HTERT RPE-1 (cell line): ENCODE results near the gene PIGS.
"Not testable (repeated sequence)": the region's sequence is repeated elsewhere in the genome, so short reads cannot be mapped to it uniquely, and the experiment has no call there.

Experiments used
- in situ Hi-C: fragments of 300-500 bp; cut with MboI; formaldehyde crosslinking; loops from 4 replicates; pipeline ENCODE4 v1.14.3; 2020; ENCODE audit warnings: low sequenced_read_pairs

The PIGS gene

GRCh38 chr17:28532050-28532960 lies 39.0 kb downstream of the PIGS start:
- in situ Hi-C loops = no loop called here

- in situ Hi-C loops = no loop called here
Observed at GRCh38 chr17:28530926-28531325, 40.4 kb downstream of the PIGS start.

GRCh38 chr17:28530250-28530649 lies 41.1 kb downstream of the PIGS start:
- in situ Hi-C loops = no loop called here

GRCh38 chr17:28529013-28529400 lies 42.3 kb downstream of the PIGS start:
- in situ Hi-C loops = no loop called here

- in situ Hi-C loops = no loop called here
Observed at GRCh38 chr17:28528327-28529012, 42.9 kb downstream of the PIGS start.

GRCh38 chr17:28527859-28528258 lies 43.5 kb downstream of the PIGS start:
- in situ Hi-C loops = no loop called here

- in situ Hi-C loops = no loop called here
Observed at GRCh38 chr17:28527181-28527681, 44.1 kb downstream of the PIGS start.

GRCh38 chr17:28526381-28526780 lies 44.9 kb downstream of the PIGS start:
- in situ Hi-C loops = no loop called here

- in situ Hi-C loops = no loop called here
Observed at GRCh38 chr17:28524476-28525424, 46.6 kb downstream of the PIGS start.

GRCh38 chr17:28523876-28524275 lies 47.4 kb downstream of the PIGS start:
- in situ Hi-C loops = no loop called here

- in situ Hi-C loops = no loop called here
Observed at GRCh38 chr17:28523186-28523585, 48.1 kb downstream of the PIGS start.

GRCh38 chr17:28522281-28522680 lies 49.0 kb downstream of the PIGS start:
- in situ Hi-C loops = not testable (repeated sequence)

GRCh38 chr17:28521311-28522085 lies 49.8 kb downstream of the PIGS start:
- in situ Hi-C loops = no loop called here

- in situ Hi-C loops = no loop called here
Observed at GRCh38 chr17:28520687-28521086, 50.6 kb downstream of the PIGS start.

- in situ Hi-C loops = no loop called here
Observed at GRCh38 chr17:28519236-28519635, 52.1 kb downstream of the PIGS start.

GRCh38 chr17:28518578-28518977 lies 52.7 kb downstream of the PIGS start:
- in situ Hi-C loops = no loop called here

GRCh38 chr17:28518132-28518531 lies 53.2 kb downstream of the PIGS start:
- in situ Hi-C loops = no loop called here

- in situ Hi-C loops = no loop called here
Observed at GRCh38 chr17:28515518-28515917, 55.8 kb downstream of the PIGS start.

GRCh38 chr17:28514561-28515002 lies 56.7 kb downstream of the PIGS start:
- in situ Hi-C loops = no loop called here

- in situ Hi-C loops = no loop called here
Observed at GRCh38 chr17:28513476-28513875, 57.8 kb downstream of the PIGS start.
